Neural crest cell (in vitro differentiated cells): ENCODE data around the gene RIMS3. TPM values are rescaled to one million over a fixed set of nuclear protein-coding genes. Genes with fewer than 3 reads are reported as not detected.

Experiments used
- DNase-seq: peaks from one replicate; pipeline ENCODE4 v3.0.0; 2021; ENCODE audit warnings: low read depth, mixed read lengths, low spot score
- H3K27ac Mint-ChIP-seq: one replicate; pipeline ENCODE4 v1.8.0; 2021; ENCODE audit warnings: mild to moderate bottlenecking, mixed read lengths; ENCODE audit not compliant: unreplicated experiment
- H3K27me3 Mint-ChIP-seq: 2 replicates; pipeline ENCODE4 v1.8.0; 2021; ENCODE audit warnings: low read depth, mild to moderate bottlenecking, mixed read lengths
- H3K36me3 Mint-ChIP-seq: 2 replicates; pipeline ENCODE4 v1.8.0; 2021; ENCODE audit warnings: low read depth, mild to moderate bottlenecking, mixed read lengths
- H3K4me1 Mint-ChIP-seq: 2 replicates; pipeline ENCODE4 v1.8.0; 2021; ENCODE audit warnings: mixed read lengths
- H3K4me3 Mint-ChIP-seq: one replicate; pipeline ENCODE4 v1.8.0; 2021; ENCODE audit warnings: mild to moderate bottlenecking, mixed read lengths
- H3K9me3 Mint-ChIP-seq: 2 replicates; pipeline ENCODE4 v1.8.0; 2021; ENCODE audit warnings: mixed read lengths
- CTCF ChIP-seq: fragments of 200-600 bp; sonication (generic); conservative IDR thresholded peaks from 2 replicates; pipeline ENCODE4 v1.5.0; 2021; ENCODE audit warnings: antibody characterized with exemption, mild to moderate bottlenecking
- total RNA-seq: library from RNA; stranded (reverse); gene quantifications from 2 replicates; pipeline ENCODE4 v1.2.1, GENCODE V29; 2021

Gene RIMS3
- total RNA-seq, 1 donor from 2014 or later: 22.4 TPM

DNA sequence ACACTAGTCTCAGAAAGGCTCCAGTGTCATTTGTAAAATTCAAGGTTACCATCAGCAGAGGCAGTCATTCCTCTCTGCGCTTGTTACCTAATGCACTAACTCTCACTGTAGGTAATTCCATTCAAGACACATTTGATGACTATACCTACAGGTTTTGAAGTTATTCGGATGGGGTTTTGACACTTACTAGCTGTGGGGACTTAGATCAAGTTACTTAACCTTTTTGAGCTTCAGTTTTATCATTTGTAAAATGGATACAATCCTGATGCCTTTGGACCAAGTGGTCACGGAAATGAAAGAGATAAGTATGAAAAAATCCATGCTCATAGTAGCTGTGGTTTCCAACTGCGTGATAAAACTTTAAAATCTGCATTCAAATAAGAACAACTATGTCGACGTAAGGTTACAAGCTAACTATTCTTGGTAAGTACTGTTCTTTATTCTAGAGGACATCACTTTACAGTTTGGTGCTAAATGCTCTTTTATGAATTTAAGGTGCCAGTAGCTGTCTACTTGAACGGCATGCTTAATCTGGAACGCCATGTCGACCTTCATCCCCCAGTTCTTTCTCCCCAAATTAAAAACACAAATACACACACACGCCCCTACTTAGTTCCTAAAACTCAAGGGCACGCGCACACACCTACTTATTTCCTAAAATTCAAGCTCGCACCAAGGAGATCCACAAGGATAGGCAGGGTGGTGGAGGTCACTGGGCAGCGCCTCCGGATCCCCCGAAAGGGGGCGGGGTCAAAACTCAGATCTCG, 25.5 kb upstream of the RIMS3 start:
- Mint-ChIP-seq H3K9me3 (no peaks in the 10 kb centered on the region), H3K27ac (peak overlapping the region; percentile 99), H3K4me3 (peak overlapping the region; percentile 98), H3K27me3 (no peaks in the 10 kb centered on the region), H3K4me1 (peaks cover 51% of the 10 kb centered on the region), H3K36me3 (peaks cover 12% of the 10 kb centered on the region)
- TF ChIP-seq CTCF: no peak
- no peak for DNase-seq

GRCh38 chr1:40689737-40690136, 24.3 kb upstream of the RIMS3 start:
- Mint-ChIP-seq H3K27ac (no peak overlapping the region), H3K9me3 (no peaks in the 10 kb centered on the region), H3K4me1 (peaks cover 50% of the 10 kb centered on the region), H3K36me3 (peaks cover 18% of the 10 kb centered on the region), H3K4me3 (peak overlapping the region; percentile 75), H3K27me3 (no peaks in the 10 kb centered on the region)
- no peak for TF ChIP-seq CTCF
- no peak for DNase-seq

GRCh38 chr1:40687661-40688060, 22.2 kb upstream of the RIMS3 start:
- no peak for TF ChIP-seq CTCF
- peaks cover 24% of the 10 kb centered on the region for H3K36me3 Mint-ChIP-seq
- peaks cover 8% of the 10 kb centered on the region for H3K9me3 Mint-ChIP-seq
- H3K4me1 Mint-ChIP-seq: peaks cover 36% of the 10 kb centered on the region
- no peak overlapping the region for H3K4me3 Mint-ChIP-seq
- DNase-seq: no peak
- H3K27ac Mint-ChIP-seq: no peak overlapping the region
- H3K27me3 Mint-ChIP-seq: no peaks in the 10 kb centered on the region

DNA sequence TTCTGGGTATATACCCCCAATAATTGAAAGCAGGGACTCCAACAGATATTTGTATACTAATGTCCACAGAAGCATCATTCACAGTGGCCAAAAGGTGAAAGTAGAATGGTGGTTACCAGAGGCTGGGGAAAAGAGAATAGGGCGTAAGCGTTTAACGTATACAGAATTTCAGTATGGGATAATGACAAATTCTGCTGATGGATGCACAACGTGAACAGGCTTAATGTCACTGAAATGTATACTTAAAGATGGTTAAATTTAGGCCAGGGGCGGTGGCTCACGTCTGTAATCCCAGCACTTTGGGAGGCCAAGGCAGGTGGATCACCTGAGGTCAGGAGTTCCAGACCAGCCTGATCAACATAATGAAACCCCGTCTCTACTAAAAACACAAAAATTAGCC, 21.6 kb upstream of the RIMS3 start:
- TF ChIP-seq CTCF: no peak
- H3K4me1 Mint-ChIP-seq: peaks cover 30% of the 10 kb centered on the region
- H3K9me3 Mint-ChIP-seq: peaks cover 8% of the 10 kb centered on the region
- no peak overlapping the region for H3K27ac Mint-ChIP-seq
- no peaks in the 10 kb centered on the region for H3K27me3 Mint-ChIP-seq
- peaks cover 24% of the 10 kb centered on the region for H3K36me3 Mint-ChIP-seq
- no peak overlapping the region for H3K4me3 Mint-ChIP-seq
- no peak for DNase-seq

DNA sequence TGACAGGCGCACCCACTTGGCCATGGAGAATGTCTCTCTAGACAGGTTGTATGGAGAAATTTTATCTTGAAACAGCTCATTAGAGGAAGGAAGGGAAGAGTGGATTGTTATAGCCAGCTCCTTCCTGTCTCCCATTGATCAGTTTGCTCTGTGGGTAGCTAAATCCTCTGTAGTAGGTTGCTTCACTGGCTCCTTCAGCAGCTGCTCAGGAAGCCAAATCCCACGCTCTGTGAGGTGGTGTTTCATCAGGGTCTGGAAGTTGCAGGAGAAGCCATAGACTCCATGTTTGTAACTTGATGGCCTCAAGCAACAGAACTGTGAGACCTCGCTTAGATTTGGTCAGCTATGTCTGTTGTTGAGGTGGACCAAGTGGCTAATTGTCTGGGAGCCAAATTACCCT, 19.2 kb upstream of the RIMS3 start:
- no peak overlapping the region for H3K27ac Mint-ChIP-seq
- H3K9me3 Mint-ChIP-seq: peaks cover 8% of the 10 kb centered on the region
- no peak overlapping the region for H3K4me3 Mint-ChIP-seq
- H3K27me3 Mint-ChIP-seq: no peaks in the 10 kb centered on the region
- no peak for TF ChIP-seq CTCF
- H3K36me3 Mint-ChIP-seq: peaks cover 22% of the 10 kb centered on the region
- DNase-seq: no peak
- peaks cover 10% of the 10 kb centered on the region for H3K4me1 Mint-ChIP-seq
